NT2/D1 (cell line): ENCODE data around the gene CDH12.

Experiments
- SUZ12 ChIP-seq: IDR thresholded peaks from 2 replicates; pipeline ENCODE4 v1.6.1; 2011; ENCODE audit not compliant: insufficient read length, insufficient read depth; ENCODE audit errors: extremely low read depth
- YY1 ChIP-seq: IDR thresholded peaks from 2 replicates; pipeline ENCODE4 v1.6.1; 2011; ENCODE audit not compliant: insufficient read length, insufficient read depth
- ZNF274 ChIP-seq: IDR thresholded peaks from 2 replicates; pipeline ENCODE4 v1.6.1; 2011; ENCODE audit warnings: mild to moderate bottlenecking, low read depth, low read length

DNA sequence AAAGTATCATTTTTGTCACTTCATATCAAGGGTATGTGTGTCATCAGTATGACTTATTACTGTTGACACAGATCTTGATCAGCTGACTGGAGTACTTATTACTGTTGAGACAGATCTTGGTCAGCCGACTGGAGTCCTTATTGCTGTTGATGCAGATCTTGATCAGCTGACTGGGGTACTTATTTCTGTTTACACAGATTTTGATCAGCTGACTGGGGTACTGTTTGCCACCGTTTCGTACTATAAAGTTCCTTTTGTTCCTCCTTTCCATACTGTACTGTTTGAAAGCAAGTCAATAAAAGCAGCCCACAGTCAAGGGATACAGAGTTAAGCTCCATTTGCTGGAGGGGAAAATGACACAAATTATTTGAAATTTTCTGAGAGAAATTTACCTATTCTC, 347.3 kb downstream of the CDH12 start:
- TF ChIP-seq SUZ12 (no peak), YY1 (no peak), ZNF274 (no peak)
